Measurements from ENCODE around the gene KLHL29.

Gene KLHL29

GRCh38 chr2:23556929-23557328, 171.9 kb downstream of the KLHL29 start:
- DNase-seq (ENCODE audit: low read depth), result no peak
- in situ Hi-C loops (cut with HindIII; ENCODE audit: low sequenced_read_pairs), result no loop called here
- H3K4me3 ChIP-seq (ENCODE audit: low read depth, low read length), result no peak overlapping the region
- TF ChIP-seq CTCF (IDR thresholded peaks at IDR 0.05; ENCODE audit: low read depth, low read length, missing control alignments), result no peak

- TF ChIP-seq CTCF (IDR thresholded peaks at IDR 0.05; ENCODE audit: low read depth, low read length, missing control alignments), result no peak
- no peak for DNase-seq (ENCODE audit: low read depth)
- in situ Hi-C loops (cut with HindIII; ENCODE audit: low sequenced_read_pairs), result no loop called here
- H3K4me3 ChIP-seq (ENCODE audit: low read depth, low read length), result no peak overlapping the region
Measured at GRCh38 chr2:23557455-23557854, 172.5 kb downstream of the KLHL29 start.

- H3K4me3 ChIP-seq (ENCODE audit: low read depth, low read length), result no peak overlapping the region
- no peak for DNase-seq (ENCODE audit: low read depth)
- in situ Hi-C loops (cut with HindIII; ENCODE audit: low sequenced_read_pairs), result no loop called here
- TF ChIP-seq CTCF (IDR thresholded peaks at IDR 0.05; ENCODE audit: low read depth, low read length, missing control alignments), result no peak
Measured at GRCh38 chr2:23559561-23560239, 174.7 kb downstream of the KLHL29 start.

GRCh38 chr2:23561088-23561487, 176.1 kb downstream of the KLHL29 start:
- DNase-seq (ENCODE audit: low read depth), result peak; percentile 16
- in situ Hi-C loops (cut with HindIII; ENCODE audit: low sequenced_read_pairs), result no loop called here
- H3K4me3 ChIP-seq (ENCODE audit: low read depth, low read length), result no peak overlapping the region
- TF ChIP-seq CTCF (IDR thresholded peaks at IDR 0.05; ENCODE audit: low read depth, low read length, missing control alignments), result no peak

- in situ Hi-C loops (cut with HindIII; ENCODE audit: low sequenced_read_pairs), result no loop called here
- no peak for TF ChIP-seq CTCF (IDR thresholded peaks at IDR 0.05; ENCODE audit: low read depth, low read length, missing control alignments)
- DNase-seq (ENCODE audit: low read depth), result no peak
- H3K4me3 ChIP-seq (ENCODE audit: low read depth, low read length), result no peak overlapping the region
Measured at GRCh38 chr2:23561544-23561943, 176.6 kb downstream of the KLHL29 start.

- in situ Hi-C loops (cut with HindIII; ENCODE audit: low sequenced_read_pairs), result no loop called here
- no peak for DNase-seq (ENCODE audit: low read depth)
- no peak for TF ChIP-seq CTCF (IDR thresholded peaks at IDR 0.05; ENCODE audit: low read depth, low read length, missing control alignments)
- H3K4me3 ChIP-seq (ENCODE audit: low read depth, low read length), result no peak overlapping the region
Measured at GRCh38 chr2:23562143-23562542, 177.2 kb downstream of the KLHL29 start.
